ENCODE results near the gene LRRC8C. TPM values are rescaled to one million over a fixed set of nuclear protein-coding genes. Genes with fewer than 3 reads are reported as not detected.
"Not testable (repeated sequence)": the region's sequence is repeated elsewhere in the genome, so short reads cannot be mapped to it uniquely, and the experiment has no call there.

Gene LRRC8C
- total RNA-seq, 3 donors from 2014 or later: 59.0 to 78.1 (median 74.3) TPM

- H3K4me3 Mint-ChIP-seq; ATAC-seq; H3K9me3 Mint-ChIP-seq; H3K27me3 Mint-ChIP-seq (ENCODE audit: low read depth); DNase-seq: not testable (repeated sequence)
- H3K36me3 Mint-ChIP-seq (ENCODE audit: insufficient read depth): peaks cover 57% of the 10 kb centered on the region
- peaks cover 46% of the 10 kb centered on the region for H3K4me1 Mint-ChIP-seq (ENCODE audit: low read depth)
Observed at GRCh38 chr1:89704885-89705284, 72.0 kb downstream of the LRRC8C start.

- Mint-ChIP-seq H3K36me3 (ENCODE audit: insufficient read depth) (peaks cover 54% of the 10 kb centered on the region), H3K4me1 (ENCODE audit: low read depth) (peaks cover 42% of the 10 kb centered on the region), H3K4me3 (no peak overlapping the region), H3K27me3 (ENCODE audit: low read depth) (no peaks in the 10 kb centered on the region), H3K9me3 (peaks cover 5% of the 10 kb centered on the region)
- DNase-seq (no peak), ATAC-seq (no peak)
Observed at GRCh38 chr1:89705901-89706699, 73.2 kb downstream of the LRRC8C start.

DNA sequence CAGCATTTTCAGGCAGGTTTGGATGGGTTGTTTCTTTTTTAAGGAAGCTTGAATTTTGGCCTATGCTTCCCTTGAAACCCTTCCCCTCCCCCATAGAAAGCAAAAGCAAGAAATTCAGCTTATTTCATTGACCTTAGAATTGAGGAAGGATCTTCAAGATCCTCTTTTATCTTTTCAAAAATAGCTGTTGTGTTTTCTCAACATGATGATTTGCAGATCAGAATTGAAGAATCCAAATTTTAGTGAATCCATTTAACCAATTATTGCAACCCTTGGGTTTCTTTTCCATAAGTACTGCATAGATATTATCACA lies 73.7 kb downstream of the LRRC8C start:
- peaks cover 38% of the 10 kb centered on the region for H3K4me1 Mint-ChIP-seq (ENCODE audit: low read depth)
- H3K27me3 Mint-ChIP-seq (ENCODE audit: low read depth): no peaks in the 10 kb centered on the region
- DNase-seq: no peak
- H3K9me3 Mint-ChIP-seq: peaks cover 5% of the 10 kb centered on the region
- peaks cover 53% of the 10 kb centered on the region for H3K36me3 Mint-ChIP-seq (ENCODE audit: insufficient read depth)
- no peak for ATAC-seq
- H3K4me3 Mint-ChIP-seq: no peak overlapping the region

GRCh38 chr1:89708751-89709375 lies 75.9 kb downstream of the LRRC8C start:
- ATAC-seq (no peak), DNase-seq (no peak)
- H3K36me3 Mint-ChIP-seq (ENCODE audit: insufficient read depth): peaks cover 55% of the 10 kb centered on the region
- H3K4me3 Mint-ChIP-seq: no peak overlapping the region
- H3K27me3 Mint-ChIP-seq (ENCODE audit: low read depth): no peaks in the 10 kb centered on the region
- H3K9me3 Mint-ChIP-seq: peaks cover 5% of the 10 kb centered on the region
- H3K4me1 Mint-ChIP-seq (ENCODE audit: low read depth): peaks cover 26% of the 10 kb centered on the region

GRCh38 chr1:89710498-89711139 lies 77.7 kb downstream of the LRRC8C start:
- Mint-ChIP-seq H3K4me1 (ENCODE audit: low read depth) (peaks cover 36% of the 10 kb centered on the region), H3K36me3 (ENCODE audit: insufficient read depth) (peaks cover 60% of the 10 kb centered on the region), H3K27me3 (ENCODE audit: low read depth) (no peaks in the 10 kb centered on the region), H3K4me3 (no peak overlapping the region), H3K9me3 (no peaks in the 10 kb centered on the region)
- ATAC-seq (no peak), DNase-seq (no peak)

GRCh38 chr1:89711140-89711778 lies 78.3 kb downstream of the LRRC8C start:
- Mint-ChIP-seq H3K27me3 (ENCODE audit: low read depth) (no peaks in the 10 kb centered on the region), H3K9me3 (no peaks in the 10 kb centered on the region), H3K4me3 (no peak overlapping the region), H3K4me1 (ENCODE audit: low read depth) (peaks cover 38% of the 10 kb centered on the region), H3K36me3 (ENCODE audit: insufficient read depth) (peaks cover 62% of the 10 kb centered on the region)
- ATAC-seq (peak in 1 of 2 donors; percentile 42), DNase-seq (no peak)

GRCh38 chr1:89712420-89712819 lies 79.5 kb downstream of the LRRC8C start:
- H3K27me3 Mint-ChIP-seq (ENCODE audit: low read depth): no peaks in the 10 kb centered on the region
- H3K9me3 Mint-ChIP-seq: no peaks in the 10 kb centered on the region
- peaks cover 42% of the 10 kb centered on the region for H3K4me1 Mint-ChIP-seq (ENCODE audit: low read depth)
- no peak overlapping the region for H3K4me3 Mint-ChIP-seq
- ATAC-seq: no peak
- H3K36me3 Mint-ChIP-seq (ENCODE audit: insufficient read depth): peaks cover 63% of the 10 kb centered on the region
- no peak for DNase-seq

- Mint-ChIP-seq H3K9me3 (no peaks in the 10 kb centered on the region), H3K36me3 (ENCODE audit: insufficient read depth) (peaks cover 57% of the 10 kb centered on the region)
Observed at GRCh38 chr1:89715677-89716076, 82.8 kb downstream of the LRRC8C start.

GRCh38 chr1:89719502-89720306 lies 86.8 kb downstream of the LRRC8C start:
- peaks cover 85% of the 10 kb centered on the region for H3K4me1 Mint-ChIP-seq (ENCODE audit: low read depth)
- H3K36me3 Mint-ChIP-seq (ENCODE audit: insufficient read depth): peaks cover 38% of the 10 kb centered on the region
- ATAC-seq: peak; percentile 82
- DNase-seq: no peak
- peaks cover 4% of the 10 kb centered on the region for H3K9me3 Mint-ChIP-seq
- no peaks in the 10 kb centered on the region for H3K27me3 Mint-ChIP-seq (ENCODE audit: low read depth)
- peak overlapping the region; percentile 68 for H3K4me3 Mint-ChIP-seq

More at GRCh38 chr1:89715677-89716076, 82.8 kb downstream of the LRRC8C start:
- ATAC-seq: no peak
- no peak for DNase-seq
- Mint-ChIP-seq H3K27me3 (ENCODE audit: low read depth) (no peaks in the 10 kb centered on the region), H3K4me1 (ENCODE audit: low read depth) (peaks cover 61% of the 10 kb centered on the region), H3K4me3 (no peak overlapping the region)

GRCh38 chr1:89720839-89721238 lies 87.9 kb downstream of the LRRC8C start:
- no peak for ATAC-seq
- Mint-ChIP-seq H3K4me3 (peak overlapping the region; percentile 37), H3K27me3 (ENCODE audit: low read depth) (no peaks in the 10 kb centered on the region), H3K36me3 (ENCODE audit: insufficient read depth) (peaks cover 35% of the 10 kb centered on the region), H3K4me1 (ENCODE audit: low read depth) (peaks cover 91% of the 10 kb centered on the region), H3K9me3 (peaks cover 4% of the 10 kb centered on the region)
- DNase-seq: no peak

DNA sequence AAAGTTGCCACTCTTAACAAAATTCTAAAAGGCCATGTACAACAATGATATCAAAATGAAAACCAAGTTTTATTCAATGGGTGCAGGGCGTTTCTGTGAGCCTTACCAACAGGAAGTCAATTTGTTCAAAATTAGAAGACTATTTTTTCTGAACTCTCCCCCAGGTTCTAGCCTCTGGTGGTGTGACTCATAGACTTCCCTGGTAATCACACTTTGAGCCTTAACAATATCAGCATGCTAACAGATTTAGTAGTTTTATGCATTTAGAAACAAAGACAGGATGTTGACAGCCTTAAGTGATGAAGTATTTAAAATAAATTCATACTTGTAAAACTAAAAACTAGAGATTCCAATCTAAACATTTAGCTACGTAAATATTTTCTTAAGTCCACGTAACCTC lies 88.4 kb downstream of the LRRC8C start:
- Mint-ChIP-seq H3K9me3 (peaks cover 4% of the 10 kb centered on the region), H3K27me3 (ENCODE audit: low read depth) (no peaks in the 10 kb centered on the region), H3K4me1 (ENCODE audit: low read depth) (peaks cover 93% of the 10 kb centered on the region), H3K4me3 (peak overlapping the region; percentile 37), H3K36me3 (ENCODE audit: insufficient read depth) (peaks cover 32% of the 10 kb centered on the region)
- DNase-seq: peak; percentile 12
- ATAC-seq: peak; percentile 25 to 31

DNA sequence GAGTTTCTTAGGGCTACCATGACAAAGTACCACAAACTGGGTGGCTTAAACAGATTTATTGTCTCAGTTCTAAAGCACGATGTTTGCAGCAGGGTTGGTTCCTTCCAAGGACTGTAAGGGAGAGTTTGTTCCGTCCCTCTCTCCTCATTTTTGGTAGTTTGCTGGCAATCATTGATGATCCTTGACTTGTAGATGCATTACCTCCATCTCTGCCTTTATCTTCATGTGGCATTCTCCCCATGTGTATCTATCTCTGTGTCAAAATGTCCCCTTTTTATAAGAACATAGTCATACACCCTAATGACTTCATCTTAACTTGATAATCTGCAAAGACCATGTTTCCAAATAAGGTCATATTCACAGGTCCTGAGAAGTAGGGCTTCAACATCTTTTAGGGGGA lies 90.2 kb downstream of the LRRC8C start:
- peaks cover 22% of the 10 kb centered on the region for H3K36me3 Mint-ChIP-seq (ENCODE audit: insufficient read depth)
- no peak for ATAC-seq

DNA sequence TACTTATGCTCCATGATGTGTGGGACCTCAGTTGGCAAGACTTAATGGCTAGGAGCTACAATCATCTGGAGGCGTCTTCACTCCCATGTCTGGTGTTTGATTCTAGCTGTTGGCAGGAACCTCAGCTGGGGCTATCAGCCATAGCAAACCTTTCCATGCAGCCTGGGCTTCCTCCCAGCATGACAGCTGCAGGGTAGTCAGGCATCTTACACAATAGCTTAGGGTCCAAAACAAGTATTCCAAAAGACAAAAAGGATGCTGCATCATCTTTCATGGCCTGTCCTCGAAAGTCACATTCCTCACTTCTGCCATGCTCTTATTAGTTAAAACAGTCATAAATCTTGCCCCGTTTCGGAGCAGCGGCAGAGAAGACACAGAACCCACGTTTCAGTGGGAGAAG lies 90.9 kb downstream of the LRRC8C start:
- Mint-ChIP-seq H3K36me3 (ENCODE audit: insufficient read depth) (peaks cover 22% of the 10 kb centered on the region), H3K9me3 (peaks cover 7% of the 10 kb centered on the region), H3K4me3 (no peak overlapping the region), H3K27me3 (ENCODE audit: low read depth) (no peaks in the 10 kb centered on the region), H3K4me1 (ENCODE audit: low read depth) (peaks cover 91% of the 10 kb centered on the region)
- no peak for DNase-seq
- no peak for ATAC-seq

More for the DNA sequence above, 90.2 kb downstream of the LRRC8C start:
- Mint-ChIP-seq H3K27me3 (ENCODE audit: low read depth) (no peaks in the 10 kb centered on the region), H3K4me1 (ENCODE audit: low read depth) (peaks cover 90% of the 10 kb centered on the region), H3K9me3 (peaks cover 5% of the 10 kb centered on the region), H3K4me3 (no peak overlapping the region)
- DNase-seq: no peak
